GM21390 (cell line): ENCODE data around the gene RWDD4.

ENCODE experiments used
- ATAC-seq: cut with Tn5 transposase; IDR thresholded peaks from one replicate; pipeline ENCODE4 v1.9.1; 2021; ENCODE audit not compliant: unreplicated experiment

RWDD4 gene

GRCh38 chr4:183659029-183659871, at the start of gene RWDD4, which contains the start of gene TRAPPC11:
TSS of gene RWDD4 (minus strand) at chr4:183659185. CDS start at chr4:183658952, 233 bp downstream.
TSS of gene TRAPPC11 (plus strand) at chr4:183659293. CDS start at chr4:183663868, 4,575 bp downstream.
- peak; percentile 99 for ATAC-seq

GRCh38 chr4:183702492-183702891, 43.5 kb upstream of the RWDD4 start:
- no peak for ATAC-seq

GRCh38 chr4:183700407-183700806, 41.4 kb upstream of the RWDD4 start:
- no peak for ATAC-seq

GRCh38 chr4:183698909-183699308, 39.9 kb upstream of the RWDD4 start:
- no peak for ATAC-seq

- no peak for ATAC-seq
Measured at GRCh38 chr4:183691897-183692296, 32.9 kb upstream of the RWDD4 start.

GRCh38 chr4:183691006-183691405, 32.0 kb upstream of the RWDD4 start:
- no peak for ATAC-seq

GRCh38 chr4:183688216-183688615, 29.2 kb upstream of the RWDD4 start:
- no peak for ATAC-seq

- ATAC-seq = no peak
Measured at GRCh38 chr4:183686461-183686860, 27.5 kb upstream of the RWDD4 start.

GRCh38 chr4:183681119-183681518, 22.1 kb upstream of the RWDD4 start:
- ATAC-seq = no peak

- ATAC-seq = no peak
Measured at GRCh38 chr4:183675625-183676024, 16.6 kb upstream of the RWDD4 start.

- ATAC-seq = no peak
Measured at GRCh38 chr4:183674153-183674552, 15.2 kb upstream of the RWDD4 start.

GRCh38 chr4:183670960-183671555, 12.1 kb upstream of the RWDD4 start:
- ATAC-seq = no peak

- ATAC-seq = no peak
Measured at GRCh38 chr4:183670251-183670650, 11.3 kb upstream of the RWDD4 start.

GRCh38 chr4:183666088-183666487, 7.1 kb upstream of the RWDD4 start:
- no peak for ATAC-seq

GRCh38 chr4:183659872-183660242, 872 bp upstream of the RWDD4 start:
- ATAC-seq = no peak

GRCh38 chr4:183658362-183659028, 490 bp downstream of the RWDD4 start:
- no peak for ATAC-seq

- no peak for ATAC-seq
Measured at GRCh38 chr4:183657564-183657963, 1.4 kb downstream of the RWDD4 start.

GRCh38 chr4:183645326-183645725, 13.7 kb downstream of the RWDD4 start:
- no peak for ATAC-seq

GRCh38 chr4:183639291-183639690, 19.7 kb downstream of the RWDD4 start:
- no peak for ATAC-seq

- no peak for ATAC-seq
Measured at GRCh38 chr4:183638436-183638835, 20.5 kb downstream of the RWDD4 start.

GRCh38 chr4:183637461-183637860, 21.5 kb downstream of the RWDD4 start:
- no peak for ATAC-seq

GRCh38 chr4:183636923-183637322, 22.1 kb downstream of the RWDD4 start:
- ATAC-seq = no peak
